Midbrain (tissue), 1 donor: ENCODE data around the gene PIK3CB.
"Not testable (repeated sequence)": the region's sequence is repeated elsewhere in the genome, so short reads cannot be mapped to it uniquely, and the experiment has no call there.

Source experiments
- DNase-seq: peaks from one replicate; lab custom pipeline; 2025; lab: John Stamatoyannopoulos, UW

The PIK3CB gene

DNA sequence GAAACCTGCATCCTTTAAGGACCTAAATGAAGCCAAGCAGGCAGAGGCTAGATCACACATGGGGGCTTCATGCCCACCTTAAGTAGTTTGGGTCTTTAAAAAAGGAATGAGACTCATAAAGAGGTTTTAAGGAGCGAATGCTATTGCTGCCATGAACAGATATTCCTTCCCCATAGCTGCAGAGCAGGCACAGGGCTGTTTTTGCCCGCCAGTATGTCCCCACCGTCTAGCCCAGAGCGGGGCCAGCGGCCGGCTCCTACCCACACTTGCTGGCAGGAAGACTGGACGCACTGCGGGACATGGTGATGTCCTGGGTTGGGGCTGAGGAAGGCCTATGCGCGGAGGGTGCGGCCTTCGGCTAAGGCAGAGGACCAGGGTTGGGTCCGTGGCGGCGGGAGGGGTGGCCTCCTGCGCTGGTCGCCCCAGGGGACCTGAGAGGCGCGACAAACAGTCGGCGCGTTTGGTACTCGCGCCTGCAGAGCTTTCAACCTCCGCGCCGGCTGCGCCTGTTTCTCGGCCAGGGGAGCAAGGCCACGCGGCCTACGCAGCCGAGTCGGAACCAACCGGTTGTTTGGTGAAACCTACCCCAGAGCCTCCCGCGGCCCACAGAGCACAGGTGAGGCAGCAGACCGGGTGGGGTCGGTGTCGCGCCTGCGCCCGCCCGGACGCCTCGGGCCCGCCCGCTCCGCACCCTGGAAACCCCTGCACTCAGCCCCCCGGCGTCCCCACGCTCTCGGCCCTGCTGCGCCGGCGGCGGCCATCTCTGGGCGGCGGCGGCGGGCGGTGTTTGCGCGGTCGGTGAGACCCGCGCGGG is 226.2 kb downstream of the PIK3CB start, which contains the start of gene FAIM:
TSS of gene FAIM (plus strand) at position 450 of the 814 bp plus-strand sequence. CDS start 10,956 bp downstream, outside the sequence.
- DNase-seq: peak; percentile 56

- DNase-seq: not testable (repeated sequence)
Observed at GRCh38 chr3:138604106-138604595, 230.6 kb downstream of the PIK3CB start.
